Fibroblast of lung (primary cell): ENCODE results near the gene OPA1. TPM values are rescaled to one million over a fixed set of nuclear protein-coding genes. Genes with fewer than 3 reads are reported as not detected.

ENCODE experiments used
- DNase-seq, 2 donors: peaks; one replicate each; pipeline versions ENCODE4 v3.0.0 to v3.0.0-alpha.2; 2010; ENCODE audit warnings: low read depth in 2 of 2
- H2AFZ ChIP-seq: 2 replicates; pipeline ENCODE4 v1.5.1; 2012; ENCODE audit warnings: low read length, control low read depth, inconsistent platforms
- H3K27ac ChIP-seq: 2 replicates; pipeline ENCODE4 v1.5.1; 2011; ENCODE audit warnings: low read length, control low read depth; ENCODE audit not compliant: insufficient read depth
- H3K27me3 ChIP-seq: 2 replicates; pipeline ENCODE4 v1.5.1; 2011; ENCODE audit warnings: mild to moderate bottlenecking, low read length; ENCODE audit not compliant: control insufficient read depth, insufficient read depth
- H3K36me3 ChIP-seq: 2 replicates; pipeline ENCODE4 v1.5.1; 2011; ENCODE audit warnings: low read length; ENCODE audit not compliant: control insufficient read depth, insufficient read depth
- H3K4me1 ChIP-seq: 2 replicates; pipeline ENCODE4 v1.5.1; 2011; ENCODE audit warnings: low read length; ENCODE audit not compliant: control insufficient read depth, insufficient read depth; ENCODE audit errors: extremely low read depth
- H3K4me2 ChIP-seq: 2 replicates; pipeline ENCODE4 v1.5.1; 2011; ENCODE audit warnings: low read length, control low read depth; ENCODE audit not compliant: insufficient read depth; ENCODE audit errors: extremely low read depth
- H3K4me3 ChIP-seq, 4 experiments: fragments of 200-600 bp in 1 of 4; sonication (generic) in 1 of 4; replicated peaks in 1 of 4; 2 replicates each; pipeline ENCODE4 v1.5.1; 2011 to 2016; ENCODE audit warnings: low read length in 4 of 4, low read depth in 3 of 4, mild to moderate bottlenecking in 3 of 4, control low read depth in 2 of 4, inconsistent platforms in 1 of 4, mixed read lengths in 1 of 4; ENCODE audit not compliant: insufficient read depth in 1 of 4; ENCODE audit errors: control extremely low read depth in 1 of 4
- H3K79me2 ChIP-seq: 2 replicates; pipeline ENCODE4 v1.5.1; 2012; ENCODE audit warnings: mild to moderate bottlenecking, low read length, inconsistent platforms; ENCODE audit not compliant: control insufficient read depth, insufficient read depth
- H3K9ac ChIP-seq: 2 replicates; pipeline ENCODE4 v1.5.1; 2011; ENCODE audit warnings: mild to moderate bottlenecking, low read length, control low read depth; ENCODE audit not compliant: insufficient read depth
- H3K9me3 ChIP-seq: 2 replicates; pipeline ENCODE4 v1.5.1; 2012; ENCODE audit warnings: low read depth, low read length; ENCODE audit not compliant: control insufficient read depth, insufficient read depth
- H4K20me1 ChIP-seq: 2 replicates; pipeline ENCODE4 v1.5.1; 2011; ENCODE audit warnings: low read length; ENCODE audit not compliant: control insufficient read depth, insufficient read depth; ENCODE audit errors: extremely low read depth
- EZH2 ChIP-seq: IDR thresholded peaks from 2 replicates; pipeline ENCODE4 v1.5.1; 2012; ENCODE audit warnings: low read length, control low read depth, mild to moderate bottlenecking; ENCODE audit errors: missing control alignments
- polyA plus RNA-seq, 2 donors: library from polyadenylated mRNA; depleted of rRNA in 1 of 2; stranded (reverse) in 1 of 2; unstranded in 1 of 2; fragments of >200 nt; gene quantifications; 2 replicates each; pipeline ENCODE4 v1.2.1, GENCODE V29; 2011 to 2012; ENCODE audit warnings: missing spikeins in 1 of 2
- total RNA-seq: library from RNA; depleted of rRNA; stranded (reverse); fragments of >200 nt; gene quantifications from 2 replicates; pipeline ENCODE4 v1.2.1, GENCODE V29; 2014
- TF ChIP-seq, protein P1 (sequence below), 2 donors: IDR thresholded peaks in 1 of 2; conservative IDR thresholded peaks in 1 of 2; 1 replicate in 1 of 2; 2 replicates in 1 of 2; pipeline ENCODE4 v1.5.1; 2011 to 2012; ENCODE audit warnings: low read length in 2 of 2, control low read depth in 1 of 2, inconsistent platforms in 1 of 2, low read depth in 1 of 2, mild to moderate bottlenecking in 1 of 2

OPA1 gene
- total and polyA plus RNA-seq, 2 donors (not counting 1 experiment from before 2014, with no cell fraction given), result 40.6 to 63.9 TPM

DNA sequence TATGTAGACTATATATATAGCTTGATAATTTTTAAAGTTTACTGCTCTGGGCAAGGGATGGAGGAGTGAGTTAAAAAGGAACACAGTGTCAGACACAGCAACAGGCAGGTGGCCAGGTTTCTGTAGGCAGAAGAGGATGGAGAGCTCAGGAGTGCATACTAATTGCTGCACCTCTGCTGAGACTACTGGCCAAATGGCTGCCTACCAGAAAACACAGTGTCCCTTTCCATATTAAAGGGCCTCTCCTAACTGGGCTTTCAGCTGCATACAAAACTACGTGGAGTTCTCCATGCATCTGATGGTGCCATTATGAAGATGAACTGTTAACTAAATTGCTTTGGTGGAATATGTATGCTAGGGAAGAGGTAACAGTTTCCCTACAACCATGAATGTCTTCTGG lies 40.1 kb upstream of the OPA1 start:
- TF ChIP-seq, protein P1, sequence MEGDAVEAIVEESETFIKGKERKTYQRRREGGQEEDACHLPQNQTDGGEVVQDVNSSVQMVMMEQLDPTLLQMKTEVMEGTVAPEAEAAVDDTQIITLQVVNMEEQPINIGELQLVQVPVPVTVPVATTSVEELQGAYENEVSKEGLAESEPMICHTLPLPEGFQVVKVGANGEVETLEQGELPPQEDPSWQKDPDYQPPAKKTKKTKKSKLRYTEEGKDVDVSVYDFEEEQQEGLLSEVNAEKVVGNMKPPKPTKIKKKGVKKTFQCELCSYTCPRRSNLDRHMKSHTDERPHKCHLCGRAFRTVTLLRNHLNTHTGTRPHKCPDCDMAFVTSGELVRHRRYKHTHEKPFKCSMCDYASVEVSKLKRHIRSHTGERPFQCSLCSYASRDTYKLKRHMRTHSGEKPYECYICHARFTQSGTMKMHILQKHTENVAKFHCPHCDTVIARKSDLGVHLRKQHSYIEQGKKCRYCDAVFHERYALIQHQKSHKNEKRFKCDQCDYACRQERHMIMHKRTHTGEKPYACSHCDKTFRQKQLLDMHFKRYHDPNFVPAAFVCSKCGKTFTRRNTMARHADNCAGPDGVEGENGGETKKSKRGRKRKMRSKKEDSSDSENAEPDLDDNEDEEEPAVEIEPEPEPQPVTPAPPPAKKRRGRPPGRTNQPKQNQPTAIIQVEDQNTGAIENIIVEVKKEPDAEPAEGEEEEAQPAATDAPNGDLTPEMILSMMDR (conservative IDR thresholded peaks at IDR 0.05 in 1 of 2, IDR thresholded peaks at IDR 0.05 in 1 of 2; ENCODE audit: low read depth in 1 of 2, low read length in 2 of 2), result no peak
- no peak for TF ChIP-seq EZH2
- no peaks in the 10 kb centered on the region for H3K79me2 ChIP-seq
- H2AFZ ChIP-seq, result no peak overlapping the region
- no peak overlapping the region for H3K4me2 ChIP-seq
- H3K9ac ChIP-seq, result no peak overlapping the region
- H3K9me3 ChIP-seq, result no peaks in the 10 kb centered on the region
- no peaks in the 10 kb centered on the region for H3K36me3 ChIP-seq
- H4K20me1 ChIP-seq, result no peaks in the 10 kb centered on the region
- H3K4me3 ChIP-seq, result no peak overlapping the region
- no peaks in the 10 kb centered on the region for H3K27me3 ChIP-seq
- H3K27ac ChIP-seq, result no peak overlapping the region
- DNase-seq, result no peak
- no peaks in the 10 kb centered on the region for H3K4me1 ChIP-seq

DNA sequence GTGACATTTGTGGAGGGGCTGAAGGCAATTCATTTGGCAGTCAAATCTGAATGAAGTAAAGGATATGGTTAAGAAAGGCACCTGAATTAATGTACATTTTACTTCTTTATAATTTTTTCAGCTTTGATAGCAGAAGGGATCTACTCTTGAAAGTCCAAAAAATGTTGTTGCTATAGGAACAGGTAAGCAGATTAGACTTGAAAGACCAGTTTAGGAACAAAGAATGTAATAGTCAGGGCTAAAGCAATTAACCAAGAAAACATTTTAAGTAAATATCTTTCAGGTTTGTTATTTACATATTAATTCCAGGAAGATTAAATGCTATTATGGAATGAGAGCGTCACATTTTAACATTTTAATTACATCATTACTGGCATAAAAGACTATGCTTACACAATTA lies 39.4 kb upstream of the OPA1 start:
- TF ChIP-seq, protein P1 (conservative IDR thresholded peaks at IDR 0.05 in 1 of 2, IDR thresholded peaks at IDR 0.05 in 1 of 2; ENCODE audit: low read depth in 1 of 2, low read length in 2 of 2), result no peak
- TF ChIP-seq EZH2, result no peak
- Histone ChIP-seq H3K79me2 (no peaks in the 10 kb centered on the region), H3K9me3 (no peaks in the 10 kb centered on the region), H4K20me1 (no peaks in the 10 kb centered on the region), H3K36me3 (no peaks in the 10 kb centered on the region), H3K4me1 (no peaks in the 10 kb centered on the region), H3K9ac (no peak overlapping the region), H3K4me3 (no peak overlapping the region), H2AFZ (no peak overlapping the region), H3K27me3 (no peaks in the 10 kb centered on the region), H3K27ac (no peak overlapping the region), H3K4me2 (no peak overlapping the region)
- no peak for DNase-seq

DNA sequence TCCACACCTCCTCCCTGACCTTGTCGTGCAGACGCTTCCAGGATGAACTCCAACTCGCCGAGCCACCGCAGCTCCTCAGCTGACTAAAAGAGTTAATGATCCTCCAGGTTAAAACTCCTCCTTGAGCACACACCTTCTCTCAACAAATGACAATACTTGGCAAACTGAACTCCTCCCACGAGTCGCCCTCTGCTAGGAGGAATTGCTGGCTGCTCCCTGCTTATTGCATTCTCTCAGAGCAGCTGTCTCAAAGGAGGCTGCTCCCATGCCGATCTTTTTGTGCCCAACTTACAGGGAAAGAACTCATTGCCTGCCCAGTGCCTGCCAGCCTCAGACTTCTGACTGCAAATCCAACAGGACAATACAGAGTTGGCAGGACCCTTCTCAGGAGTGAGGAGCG lies 38.2 kb upstream of the OPA1 start, which contains the start of gene ATP13A4:
Gene ATP13A4 (minus strand): TSS at position 85 of the 400 bp plus-strand sequence. CDS start 96 bp downstream, outside the sequence.
- Histone ChIP-seq H3K4me1 (no peaks in the 10 kb centered on the region), H3K4me3 (no peak within 1 kb of the TSS), H3K9me3 (no peaks in the 10 kb centered on the region), H3K79me2 (no peaks in the 10 kb centered on the region), H3K27me3 (no peaks in the 10 kb centered on the region), H3K4me2 (no peak within 1 kb of the TSS), H3K27ac (no peak within 1 kb of the TSS), H3K9ac (no peak within 1 kb of the TSS), H2AFZ (no peak within 1 kb of the TSS), H4K20me1 (no peaks in the 10 kb centered on the region), H3K36me3 (no peaks in the 10 kb centered on the region)
- TF ChIP-seq EZH2, result no peak
- TF ChIP-seq, protein P1 (conservative IDR thresholded peaks at IDR 0.05 in 1 of 2, IDR thresholded peaks at IDR 0.05 in 1 of 2; ENCODE audit: low read depth in 1 of 2, low read length in 2 of 2), result no peak
- no peak for DNase-seq
